ENCODE data around the gene KRTAP19-7. TPM values are rescaled to one million over a fixed set of nuclear protein-coding genes. Genes with fewer than 3 reads are reported as not detected.

The KRTAP19-7 gene
- not detected for total RNA-seq
- long read RNA-seq = 0 reads

GRCh38 chr21:30561264-30561895 lies at the start of gene KRTAP19-7:
Gene KRTAP19-7, minus strand, starts transcription at chr21:30561314. Its CDS starts 25 bp downstream, at chr21:30561289.
- DNase-seq (ENCODE audit: low spot score) = no peak
- intact Hi-C loops (cut with DNase I) = no loop called here

GRCh38 chr21:30605968-30606367 lies 44.9 kb upstream of the KRTAP19-7 start:
- intact Hi-C loops (cut with DNase I) = no loop called here
- DNase-seq (ENCODE audit: low spot score) = no peak

GRCh38 chr21:30600787-30601186 lies 39.7 kb upstream of the KRTAP19-7 start, which contains the start of gene KRTAP22-1:
Gene KRTAP22-1, plus strand, starts transcription at chr21:30601087.
- DNase-seq (ENCODE audit: low spot score) = no peak
- intact Hi-C loops (cut with DNase I) = no loop called here

- DNase-seq (ENCODE audit: low spot score) = no peak
These were observed 37.7 kb upstream of the KRTAP19-7 start, which contains the start of gene KRTAP6-2 for GRCh38 chr21:30598802-30599201. Gene KRTAP6-2, minus strand, starts transcription at chr21:30598902. Its CDS starts 28 bp downstream, at chr21:30598874.

GRCh38 chr21:30592140-30592539 lies 31.0 kb upstream of the KRTAP19-7 start, which contains the start of gene KRTAP6-3:
Gene KRTAP6-3, plus strand, starts transcription at chr21:30592440. Its CDS starts 6 bp downstream, at chr21:30592446.
- no peak for DNase-seq (ENCODE audit: low spot score)
- intact Hi-C loops (cut with DNase I) = no loop called here

More at GRCh38 chr21:30598802-30599201, 37.7 kb upstream of the KRTAP19-7 start, which contains the start of gene KRTAP6-2:
- intact Hi-C loops (cut with DNase I) = no loop called here

GRCh38 chr21:30590297-30590696 lies 29.2 kb upstream of the KRTAP19-7 start, which contains the start of gene KRTAP22-2:
Gene KRTAP22-2, minus strand, starts transcription at chr21:30590397.
- DNase-seq (ENCODE audit: low spot score) = no peak
- intact Hi-C loops (cut with DNase I) = no loop called here

- DNase-seq (ENCODE audit: low spot score) = no peak
- intact Hi-C loops (cut with DNase I) = no loop called here
These were observed 21.8 kb upstream of the KRTAP19-7 start for GRCh38 chr21:30582870-30583269.

GRCh38 chr21:30580132-30580531 lies 19.0 kb upstream of the KRTAP19-7 start:
- intact Hi-C loops (cut with DNase I) = no loop called here
- DNase-seq (ENCODE audit: low spot score) = no peak

- no peak for DNase-seq (ENCODE audit: low spot score)
- intact Hi-C loops (cut with DNase I) = no loop called here
These were observed 18.2 kb upstream of the KRTAP19-7 start for GRCh38 chr21:30579346-30579745.

GRCh38 chr21:30577766-30578165 lies 16.7 kb upstream of the KRTAP19-7 start:
- DNase-seq (ENCODE audit: low spot score) = no peak
- intact Hi-C loops (cut with DNase I) = no loop called here

GRCh38 chr21:30567617-30568016 lies 6.5 kb upstream of the KRTAP19-7 start:
- no peak for DNase-seq (ENCODE audit: low spot score)
- intact Hi-C loops (cut with DNase I) = no loop called here

- DNase-seq (ENCODE audit: low spot score) = no peak
- intact Hi-C loops (cut with DNase I) = no loop called here
These were observed 2.5 kb upstream of the KRTAP19-7 start for GRCh38 chr21:30563630-30564029.

- intact Hi-C loops (cut with DNase I) = no loop called here
- DNase-seq (ENCODE audit: low spot score) = no peak
These were observed 2.0 kb upstream of the KRTAP19-7 start for GRCh38 chr21:30563072-30563471.

- DNase-seq (ENCODE audit: low spot score) = no peak
- intact Hi-C loops (cut with DNase I) = no loop called here
These were observed 843 bp upstream of the KRTAP19-7 start for GRCh38 chr21:30561957-30562356.

GRCh38 chr21:30555095-30555494 lies 6.0 kb downstream of the KRTAP19-7 start:
- intact Hi-C loops (cut with DNase I) = no loop called here
- DNase-seq (ENCODE audit: low spot score) = no peak

- no peak for DNase-seq (ENCODE audit: low spot score)
- intact Hi-C loops (cut with DNase I) = no loop called here
These were observed 8.3 kb downstream of the KRTAP19-7 start for GRCh38 chr21:30552782-30553181.

- intact Hi-C loops (cut with DNase I) = no loop called here
- no peak for DNase-seq (ENCODE audit: low spot score)
These were observed 19.4 kb downstream of the KRTAP19-7 start, which contains the start of gene KRTAP19-6 for GRCh38 chr21:30541764-30542163. Gene KRTAP19-6, minus strand, starts transcription at chr21:30541864. Its CDS starts 31 bp downstream, at chr21:30541833.

GRCh38 chr21:30518876-30519275 lies 42.2 kb downstream of the KRTAP19-7 start:
- no peak for DNase-seq (ENCODE audit: low spot score)
- intact Hi-C loops (cut with DNase I) = no loop called here

- intact Hi-C loops (cut with DNase I) = no loop called here
- no peak for DNase-seq (ENCODE audit: low spot score)
These were observed 45.4 kb downstream of the KRTAP19-7 start for GRCh38 chr21:30515681-30516080.
